Activated CD4-positive, alpha-beta T cell treated with anti-CD3 and anti-CD28 coated beads, Interleukin-2, amount 50 U/mL, for 24 hours (primary cell): ENCODE results near the gene AHCY.

Experiments used
- DNase-seq, 2 donors: peaks; one replicate each; pipeline ENCODE4 v3.0.0-alpha.2; 2020; ENCODE audit warnings: low read depth in 1 of 2, low spot score in 1 of 2

Gene AHCY

GRCh38 chr20:34324541-34324940 is 21.4 kb upstream of the AHCY start:
- no peak for DNase-seq

GRCh38 chr20:34322267-34323105 is 19.3 kb upstream of the AHCY start:
- DNase-seq, result no peak

- no peak for DNase-seq
Measured at GRCh38 chr20:34320861-34321260, 17.7 kb upstream of the AHCY start.

GRCh38 chr20:34318609-34319443 is 15.7 kb upstream of the AHCY start:
- no peak for DNase-seq

- DNase-seq, result no peak
Measured at GRCh38 chr20:34316196-34316814, 13.2 kb upstream of the AHCY start.

- DNase-seq, result no peak
Measured at GRCh38 chr20:34315236-34315635, 12.1 kb upstream of the AHCY start.

GRCh38 chr20:34312544-34313217 is 9.5 kb upstream of the AHCY start:
- DNase-seq, result peak; percentile 73 to 82

GRCh38 chr20:34312024-34312460 is 8.9 kb upstream of the AHCY start:
- no peak for DNase-seq

- DNase-seq, result no peak
Measured at GRCh38 chr20:34311118-34312023, 8.2 kb upstream of the AHCY start.

GRCh38 chr20:34310481-34311117 is 7.4 kb upstream of the AHCY start:
- no peak for DNase-seq

- DNase-seq, result no peak
Measured at GRCh38 chr20:34309691-34310090, 6.5 kb upstream of the AHCY start.

GRCh38 chr20:34305333-34306230 is 2.4 kb upstream of the AHCY start:
- DNase-seq, result no peak

GRCh38 chr20:34302312-34302722 is 838 bp downstream of the AHCY start:
- DNase-seq, result peak in 1 of 2 donors; percentile 6

GRCh38 chr20:34301587-34302311 is 1.4 kb downstream of the AHCY start:
- no peak for DNase-seq

GRCh38 chr20:34300809-34301586 is 2.2 kb downstream of the AHCY start:
- no peak for DNase-seq

- no peak for DNase-seq
Measured at GRCh38 chr20:34300256-34300806, 2.8 kb downstream of the AHCY start.
